WTC11 (cell line): Measurements from ENCODE around the gene KCNB1. TPM values are rescaled to one million over a fixed set of nuclear protein-coding genes. Genes with fewer than 3 reads are reported as not detected.

Experiments
- ATAC-seq: fragments of 200-7000 bp; cut with Tn5 transposase; 2 replicates; pipeline ENCODE4 v1.10.0; 2021; ENCODE audit warnings: mild to moderate bottlenecking, moderate library complexity
- CTCF ChIA-PET: fragments of 300-600 bp; sonication (Branson Sonifier 250); formaldehyde crosslinking; loops from one replicate; lab custom pipeline; 2021; ENCODE audit warnings: antibody characterized with exemption; lab: Charles Lee
- POLR2A ChIA-PET: fragments of 350-600 bp; sonication (Branson Sonifier 250); formaldehyde crosslinking; loops from one replicate; lab custom pipeline; 2021; ENCODE audit warnings: antibody characterized with exemption; lab: Charles Lee
- DNase-seq: peaks from one replicate; pipeline ENCODE4 v3.0.0; 2021; ENCODE audit warnings: low spot score
- H3K27ac Mint-ChIP-seq: 2 replicates; pipeline ENCODE4 v1.8.0; 2021; ENCODE audit warnings: mixed read lengths
- H3K27me3 Mint-ChIP-seq: 2 replicates; pipeline ENCODE4 v1.8.0; 2021; ENCODE audit warnings: low read depth, mild to moderate bottlenecking, moderate library complexity, mixed read lengths
- H3K36me3 Mint-ChIP-seq: 2 replicates; pipeline ENCODE4 v1.8.0; 2021; ENCODE audit warnings: mixed read lengths
- H3K4me1 Mint-ChIP-seq: 2 replicates; pipeline ENCODE4 v1.8.0; 2022; ENCODE audit warnings: mixed read lengths
- H3K4me3 Mint-ChIP-seq: 2 replicates; pipeline ENCODE4 v1.8.0; 2021; ENCODE audit warnings: mild to moderate bottlenecking, moderate library complexity, mixed read lengths
- H3K9me3 Mint-ChIP-seq: 2 replicates; pipeline ENCODE4 v1.8.0; 2021; ENCODE audit warnings: mixed read lengths
- ATF2 ChIP-seq: sonication (generic); formaldehyde crosslinking; IDR thresholded peaks from 2 replicates; pipeline ENCODE4 v1.8.1; 2022; ENCODE audit warnings: low read depth, missing genetic modification reagents, borderline replicate concordance
- E2F5 ChIP-seq: sonication (generic); formaldehyde crosslinking; IDR thresholded peaks from 2 replicates; pipeline ENCODE4 v1.8.1; 2022; ENCODE audit warnings: mild to moderate bottlenecking, moderate library complexity, missing genetic modification reagents
- FOXJ3 ChIP-seq: sonication (generic); formaldehyde crosslinking; IDR thresholded peaks from 2 replicates; pipeline ENCODE4 v1.9.0; 2021; ENCODE audit warnings: missing genetic modification reagents, mild to moderate bottlenecking, borderline replicate concordance
- FOXP1 ChIP-seq: sonication (generic); formaldehyde crosslinking; IDR thresholded peaks from 2 replicates; pipeline ENCODE4 v1.8.0; 2022; ENCODE audit warnings: missing genetic modification reagents, mild to moderate bottlenecking, moderate library complexity, borderline replicate concordance
- GRHL2 ChIP-seq: fragments of 250-450 bp; sonication (Bioruptor Pico); IDR thresholded peaks from 2 replicates; pipeline ENCODE4 v1.8.0; 2022; ENCODE audit warnings: mild to moderate bottlenecking, moderate library complexity; ENCODE audit not compliant: insufficient replicate concordance, severe bottlenecking
- HMGA2 ChIP-seq: fragments of 250-450 bp; sonication (Bioruptor Pico); IDR thresholded peaks from 2 replicates; pipeline ENCODE4 v1.4.0; 2021; ENCODE audit warnings: mild to moderate bottlenecking, moderate library complexity
- IRF1 ChIP-seq: sonication (generic); formaldehyde crosslinking; IDR thresholded peaks from 2 replicates; pipeline ENCODE4 v1.8.0; 2023; ENCODE audit warnings: missing genetic modification reagents
- KAT7 ChIP-seq: sonication (generic); formaldehyde crosslinking; IDR thresholded peaks from 2 replicates; pipeline ENCODE4 v1.8.1; 2023; ENCODE audit warnings: missing genetic modification reagents, mild to moderate bottlenecking, borderline replicate concordance
- MLX ChIP-seq: sonication (generic); formaldehyde crosslinking; IDR thresholded peaks from 2 replicates; pipeline ENCODE4 v1.8.1; 2023; ENCODE audit warnings: mild to moderate bottlenecking, missing genetic modification reagents, moderate library complexity
- MXD4 ChIP-seq: fragments of 250-450 bp; sonication (Bioruptor Pico); IDR thresholded peaks from 2 replicates; pipeline ENCODE4 v1.8.0; 2021; ENCODE audit warnings: mild to moderate bottlenecking, moderate library complexity, borderline replicate concordance
- MYBL2 ChIP-seq: sonication (generic); formaldehyde crosslinking; IDR thresholded peaks from 2 replicates; pipeline ENCODE4 v1.8.1; 2023; ENCODE audit warnings: mild to moderate bottlenecking, moderate library complexity, missing genetic modification reagents
- NR2C2 ChIP-seq: sonication (generic); formaldehyde crosslinking; IDR thresholded peaks from 2 replicates; pipeline ENCODE4 v1.8.0; 2022; ENCODE audit warnings: mild to moderate bottlenecking, missing genetic modification reagents
- PRDM15 ChIP-seq: sonication (generic); formaldehyde crosslinking; IDR thresholded peaks from 2 replicates; pipeline ENCODE4 v1.8.0; 2022; ENCODE audit warnings: missing genetic modification reagents
- PREB ChIP-seq: sonication (generic); formaldehyde crosslinking; IDR thresholded peaks from 2 replicates; pipeline ENCODE4 v1.8.1; 2022; ENCODE audit warnings: mild to moderate bottlenecking, missing genetic modification reagents, moderate library complexity, borderline replicate concordance
- TEAD4 ChIP-seq: sonication (generic); formaldehyde crosslinking; IDR thresholded peaks from 2 replicates; pipeline ENCODE4 v1.8.0; 2022; ENCODE audit warnings: mild to moderate bottlenecking, missing genetic modification reagents
- USF1 ChIP-seq: sonication (generic); formaldehyde crosslinking; IDR thresholded peaks from 2 replicates; pipeline ENCODE4 v1.8.0; 2022; ENCODE audit warnings: mild to moderate bottlenecking, missing genetic modification reagents
- ZNF121 ChIP-seq: sonication (generic); formaldehyde crosslinking; IDR thresholded peaks from 2 replicates; pipeline ENCODE4 v1.8.0; 2023; ENCODE audit warnings: missing genetic modification reagents
- ZNF232 ChIP-seq: sonication (generic); formaldehyde crosslinking; IDR thresholded peaks from 2 replicates; pipeline ENCODE4 v1.8.0; 2022; ENCODE audit warnings: mild to moderate bottlenecking, missing genetic modification reagents
- ZNF281 ChIP-seq: sonication (generic); formaldehyde crosslinking; IDR thresholded peaks from 2 replicates; pipeline ENCODE4 v1.8.0; 2023; ENCODE audit warnings: mild to moderate bottlenecking, missing genetic modification reagents
- ZNF396 ChIP-seq: fragments of 250-450 bp; sonication (Bioruptor Pico); IDR thresholded peaks from 2 replicates; pipeline ENCODE4 v1.8.0; 2021; ENCODE audit warnings: mild to moderate bottlenecking, moderate library complexity, borderline replicate concordance
- ZNF671 ChIP-seq: fragments of 250-450 bp; sonication (Bioruptor Pico); IDR thresholded peaks from 2 replicates; pipeline ENCODE4 v1.8.0; 2021; ENCODE audit warnings: mild to moderate bottlenecking
- total RNA-seq: library from RNA; stranded (reverse); gene quantifications from 3 replicates; pipeline ENCODE4 v1.2.3, GENCODE V29; 2021

Gene KCNB1
- total RNA-seq, 1 experiment from 2014 or later, result 1.1 TPM

- no peak overlapping the region for H3K27ac Mint-ChIP-seq
- H3K27me3 Mint-ChIP-seq, result no peaks in the 10 kb centered on the region
- H3K9me3 Mint-ChIP-seq, result no peaks in the 10 kb centered on the region
- CTCF ChIA-PET, result interaction anchor here (1.3 to 3.2 kb wide), 5 partner anchors 12 to 195 kb away, joined by 4 to 24 read pairs (median 7); partner anchors contain the start of gene KCNB1
- POLR2A ChIA-PET, result no interaction called here
- DNase-seq (no peak), ATAC-seq (peak; percentile 30; the same call in 1 of the 2 replicates)
- H3K36me3 Mint-ChIP-seq, result no peaks in the 10 kb centered on the region
- TF ChIP-seq ZNF232 (CRISPR knock-in tag) (no peak), HMGA2 (CRISPR knock-in tag) (no peak), FOXP1 (CRISPR knock-in tag) (no peak), GRHL2 (no peak), NR2C2 (no peak), FOXJ3 (no peak), ZNF671 (CRISPR knock-in tag) (no peak), USF1 (CRISPR knock-in tag) (no peak), PREB (CRISPR knock-in tag) (no peak), MXD4 (CRISPR knock-in tag) (no peak), E2F5 (CRISPR knock-in tag) (no peak), PRDM15 (CRISPR knock-in tag) (no peak), ATF2 (CRISPR knock-in tag) (no peak), MLX (CRISPR knock-in tag) (no peak)
- H3K4me3 Mint-ChIP-seq, result no peak overlapping the region
- H3K4me1 Mint-ChIP-seq, result peaks cover 5% of the 10 kb centered on the region
These were observed 135.8 kb downstream of the KCNB1 start for GRCh38 chr20:49346682-49347081.

- POLR2A ChIA-PET, result interaction anchor here (0.6 kb wide), 1 partner anchor 184 kb away, joined by 3 read pairs; no protein-coding TSS in a partner anchor
- Mint-ChIP-seq H3K4me1 (peaks cover 5% of the 10 kb centered on the region), H3K4me3 (no peak overlapping the region), H3K36me3 (no peaks in the 10 kb centered on the region), H3K9me3 (no peaks in the 10 kb centered on the region), H3K27ac (no peak overlapping the region), H3K27me3 (no peaks in the 10 kb centered on the region)
- ATAC-seq (no peak), DNase-seq (no peak)
- no peak for TF ChIP-seq ZNF281 (CRISPR knock-in tag)
- no peak for TF ChIP-seq TEAD4 (CRISPR knock-in tag)
- no peak for TF ChIP-seq ZNF396 (CRISPR knock-in tag)
- no peak for TF ChIP-seq MYBL2 (CRISPR knock-in tag)
- no peak for TF ChIP-seq KAT7 (CRISPR knock-in tag)
- TF ChIP-seq PREB (CRISPR knock-in tag), result no peak
- TF ChIP-seq ZNF121 (CRISPR knock-in tag), result no peak
- TF ChIP-seq IRF1 (CRISPR knock-in tag), result no peak
- CTCF ChIA-PET, result interaction anchor here (1.2 to 3.2 kb wide), 5 partner anchors 10 to 196 kb away, joined by 4 to 24 read pairs (median 7); partner anchors contain the start of gene KCNB1
These were observed 136.9 kb downstream of the KCNB1 start for GRCh38 chr20:49345524-49345923.
